Tibial nerve (tissue), 4 donors: ENCODE measurements around the gene ARID3A. TPM values are rescaled to one million over a fixed set of nuclear protein-coding genes. Genes with fewer than 3 reads are reported as not detected.

Experiments
- DNase-seq, 2 donors: peaks; one replicate each; pipeline ENCODE4 v3.0.0-alpha.2; 2019; ENCODE audit warnings: low spot score in 2 of 2
- H3K27ac ChIP-seq, 4 donors: fragments of 200-600 bp; sonication (generic) in 3 of 4; one replicate each; pipeline ENCODE4 v1.5.1; 2017 to 2019; ENCODE audit warnings: mild to moderate bottlenecking in 1 of 4
- H3K27me3 ChIP-seq, 2 donors: fragments of 200-600 bp; sonication (generic) in 1 of 2; one replicate each; pipeline versions ENCODE4 v1.5.1 to v1.6.0; 2017 to 2019
- H3K36me3 ChIP-seq, 3 donors: fragments of 200-600 bp; sonication (generic); one replicate each; pipeline ENCODE4 v1.5.1; 2018 to 2019
- H3K4me1 ChIP-seq, 4 donors: fragments of 200-600 bp; sonication (generic) in 3 of 4; one replicate each; pipeline ENCODE4 v1.5.1; 2017 to 2019
- H3K4me3 ChIP-seq, 4 donors: fragments of 200-600 bp; sonication (generic) in 3 of 4; one replicate each; pipeline ENCODE4 v1.5.1; 2017 to 2019; ENCODE audit warnings: mild to moderate bottlenecking in 1 of 4, moderate library complexity in 1 of 4
- H3K9me3 ChIP-seq, 4 donors: fragments of 200-600 bp; sonication (generic) in 3 of 4; one replicate each; pipeline ENCODE4 v1.5.1; 2017 to 2019
- EP300 ChIP-seq, 2 donors: sonication (generic); formaldehyde crosslinking; IDR thresholded peaks; one replicate each; pipeline ENCODE4 v1.6.1; 2017; ENCODE audit warnings: antibody characterized with exemption in 2 of 2, mild to moderate bottlenecking in 1 of 2
- POLR2A ChIP-seq, 2 donors: fragments of 450-650 bp; IDR thresholded peaks; one replicate each; pipeline ENCODE4 v1.6.1; 2017; ENCODE audit warnings: antibody characterized with exemption in 2 of 2, mild to moderate bottlenecking in 2 of 2, moderate library complexity in 2 of 2
- WGBS, 2 donors: methylation state at CpG; one replicate each; pipeline ENCODE4 v1.1.5; 2018; 5-methylcytosine and 5-hydroxymethylcytosine counted together
- total RNA-seq, 4 donors: library from RNA; depleted of rRNA; stranded (reverse); fragments of >200 nt; gene quantifications; one replicate each; pipeline ENCODE4 v1.1.0, GENCODE V29; 2016
- TF ChIP-seq, protein P1 (sequence below), 5 experiments: fragments of 200-600 bp in 3 of 5; fragments of 450-650 bp in 2 of 5; sonication (generic) in 3 of 5; IDR thresholded peaks; one replicate each; pipeline ENCODE4 v1.5.1; 2016 to 2019; ENCODE audit warnings: antibody characterized with exemption in 5 of 5, mild to moderate bottlenecking in 3 of 5, moderate library complexity in 2 of 5

ARID3A gene
- total RNA-seq, 4 donors from 2014 or later = 8.1 to 15.3 (median 12.5) TPM

DNA sequence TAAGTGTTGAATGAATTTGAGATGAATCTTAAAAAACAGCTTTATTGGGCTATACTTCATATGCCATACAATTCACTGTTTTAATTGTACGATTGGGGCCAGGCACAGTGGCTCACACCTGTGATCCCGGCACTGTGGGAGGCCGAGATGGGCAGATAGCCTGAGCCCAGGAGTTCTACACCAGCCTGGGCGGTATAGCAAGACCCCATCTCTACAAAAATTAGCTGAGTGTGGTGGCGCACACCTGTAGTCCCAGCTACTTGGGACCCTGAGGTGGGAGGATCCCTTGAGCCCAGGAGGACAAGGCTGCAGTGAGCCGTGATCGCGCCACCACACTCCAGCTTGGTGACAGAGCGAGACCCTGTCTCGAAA lies 10.3 kb downstream of the ARID3A start:
- TF ChIP-seq POLR2A (IDR thresholded peaks at IDR 0.05) (no peak), EP300 (IDR thresholded peaks at IDR 0.05) (no peak)
- TF ChIP-seq, protein P1, sequence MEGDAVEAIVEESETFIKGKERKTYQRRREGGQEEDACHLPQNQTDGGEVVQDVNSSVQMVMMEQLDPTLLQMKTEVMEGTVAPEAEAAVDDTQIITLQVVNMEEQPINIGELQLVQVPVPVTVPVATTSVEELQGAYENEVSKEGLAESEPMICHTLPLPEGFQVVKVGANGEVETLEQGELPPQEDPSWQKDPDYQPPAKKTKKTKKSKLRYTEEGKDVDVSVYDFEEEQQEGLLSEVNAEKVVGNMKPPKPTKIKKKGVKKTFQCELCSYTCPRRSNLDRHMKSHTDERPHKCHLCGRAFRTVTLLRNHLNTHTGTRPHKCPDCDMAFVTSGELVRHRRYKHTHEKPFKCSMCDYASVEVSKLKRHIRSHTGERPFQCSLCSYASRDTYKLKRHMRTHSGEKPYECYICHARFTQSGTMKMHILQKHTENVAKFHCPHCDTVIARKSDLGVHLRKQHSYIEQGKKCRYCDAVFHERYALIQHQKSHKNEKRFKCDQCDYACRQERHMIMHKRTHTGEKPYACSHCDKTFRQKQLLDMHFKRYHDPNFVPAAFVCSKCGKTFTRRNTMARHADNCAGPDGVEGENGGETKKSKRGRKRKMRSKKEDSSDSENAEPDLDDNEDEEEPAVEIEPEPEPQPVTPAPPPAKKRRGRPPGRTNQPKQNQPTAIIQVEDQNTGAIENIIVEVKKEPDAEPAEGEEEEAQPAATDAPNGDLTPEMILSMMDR (IDR thresholded peaks at IDR 0.05) = no peak
- Histone ChIP-seq H3K36me3 (peaks cover 0 to under 1% (median 0%) of the 10 kb centered on the region in 3 donors), H3K9me3 (no peaks in the 10 kb centered on the region), H3K4me1 (peaks cover 0 to 58% (median 38%) of the 10 kb centered on the region in 4 donors), H3K4me3 (no peak overlapping the region), H3K27me3 (no peaks in the 10 kb centered on the region), H3K27ac (no peak overlapping the region)
- WGBS, 2 donors = 96 to 99% methylated on average over 10 of the region's 10 CpGs
- no peak for DNase-seq

DNA sequence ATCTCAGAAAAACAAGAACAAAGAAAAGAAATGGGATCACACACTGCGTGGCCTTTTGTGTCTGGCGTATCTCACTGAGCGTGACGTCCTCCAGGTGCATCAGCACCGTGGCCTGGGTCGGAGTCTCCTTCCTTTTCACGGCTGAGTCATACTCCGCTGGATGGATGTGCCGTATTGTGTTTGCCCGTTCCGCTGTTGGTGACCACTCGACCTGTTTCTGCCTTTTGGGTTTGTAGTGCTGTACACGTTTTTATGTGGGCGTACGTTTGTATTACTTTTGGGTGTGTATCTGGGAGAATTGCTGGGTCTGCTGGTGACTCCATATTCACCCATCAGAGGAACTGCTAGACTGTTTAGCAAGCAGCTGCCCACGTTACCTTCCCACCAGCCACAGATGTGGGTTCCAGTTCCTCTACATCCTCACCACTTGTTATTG lies 11.4 kb downstream of the ARID3A start:
- Histone ChIP-seq H3K36me3 (no peaks in the 10 kb centered on the region), H3K9me3 (no peaks in the 10 kb centered on the region), H3K27ac (no peak overlapping the region), H3K4me3 (no peak overlapping the region), H3K4me1 (peaks cover 0 to 64% (median 45%) of the 10 kb centered on the region in 4 donors), H3K27me3 (no peaks in the 10 kb centered on the region)
- DNase-seq = no peak
- 86 to 90% methylated on average over 16 of the region's 16 CpGs for WGBS, 2 donors
- TF ChIP-seq POLR2A (IDR thresholded peaks at IDR 0.05) (no peak), EP300 (IDR thresholded peaks at IDR 0.05) (no peak)
- TF ChIP-seq, protein P1 (IDR thresholded peaks at IDR 0.05) = no peak

GRCh38 chr19:938233-938923 lies 12.5 kb downstream of the ARID3A start:
- TF ChIP-seq POLR2A (IDR thresholded peaks at IDR 0.05) (no peak), EP300 (IDR thresholded peaks at IDR 0.05) (no peak)
- TF ChIP-seq, protein P1 (IDR thresholded peaks at IDR 0.05) = no peak
- no peaks in the 10 kb centered on the region for H3K9me3 ChIP-seq
- H3K36me3 ChIP-seq = no peaks in the 10 kb centered on the region
- no peak overlapping the region for H3K4me3 ChIP-seq
- no peak for DNase-seq
- WGBS, 2 donors = 90% methylated on average over 21 to 23 of the region's 23 CpGs
- H3K4me1 ChIP-seq = peaks cover 0 to 59% (median 35%) of the 10 kb centered on the region in 4 donors
- no peak overlapping the region for H3K27ac ChIP-seq
- H3K27me3 ChIP-seq = no peaks in the 10 kb centered on the region

GRCh38 chr19:939439-939838 lies 13.6 kb downstream of the ARID3A start:
- H3K9me3 ChIP-seq = no peaks in the 10 kb centered on the region
- TF ChIP-seq, protein P1 (IDR thresholded peaks at IDR 0.05) = no peak
- TF ChIP-seq EP300 (IDR thresholded peaks at IDR 0.05) (no peak), POLR2A (IDR thresholded peaks at IDR 0.05) (no peak)
- no peaks in the 10 kb centered on the region for H3K27me3 ChIP-seq
- no peaks in the 10 kb centered on the region for H3K36me3 ChIP-seq
- H3K27ac ChIP-seq = no peak overlapping the region
- no peak overlapping the region for H3K4me3 ChIP-seq
- DNase-seq = no peak
- 76 to 79% methylated on average over 22 of the region's 22 CpGs for WGBS, 2 donors
- peaks cover 0 to 49% (median 25%) of the 10 kb centered on the region in 4 donors for H3K4me1 ChIP-seq

DNA sequence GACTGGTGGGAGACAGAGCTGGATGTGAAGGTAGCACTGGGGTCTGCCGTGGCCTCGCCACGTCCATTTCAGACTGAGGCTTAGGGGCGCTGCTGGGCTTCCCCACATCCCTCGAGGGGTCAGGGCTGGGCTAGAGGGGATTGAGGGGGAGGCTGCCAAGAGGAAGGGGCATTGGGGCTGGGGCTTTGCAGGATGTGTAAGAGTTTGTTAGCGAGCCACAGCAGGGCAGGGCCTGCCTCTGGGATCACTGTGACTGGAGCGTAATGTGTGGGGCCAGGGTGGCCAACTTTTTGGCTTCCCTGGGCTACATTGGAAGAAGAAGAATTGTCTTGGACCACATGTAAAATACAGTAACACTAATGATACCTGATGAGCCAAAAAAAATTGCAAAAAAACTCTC lies 14.1 kb downstream of the ARID3A start:
- no peak overlapping the region for H3K4me3 ChIP-seq
- no peak for DNase-seq

More for the DNA sequence above, 14.1 kb downstream of the ARID3A start:
- Histone ChIP-seq H3K4me1 (peaks cover 0 to 49% (median 20%) of the 10 kb centered on the region in 4 donors), H3K9me3 (no peaks in the 10 kb centered on the region), H3K36me3 (no peaks in the 10 kb centered on the region), H3K27me3 (no peaks in the 10 kb centered on the region), H3K27ac (peak overlapping the region in 2 of 4 donors; percentile 83 to 87)
- WGBS, 2 donors = 95 to 96% methylated on average over 7 of the region's 7 CpGs
- no peak for TF ChIP-seq POLR2A (IDR thresholded peaks at IDR 0.05)
- no peak for TF ChIP-seq EP300 (IDR thresholded peaks at IDR 0.05)
- TF ChIP-seq, protein P1 (IDR thresholded peaks at IDR 0.05) = no peak
